Dedifferentiated amniotic fluid mesenchymal stem cell (primary cell): Measurements from ENCODE around the gene JMJD6.
A peak's percentile ranks its signal among the peaks of the same experiment; 100 is the strongest.

ENCODE experiments used
- DNase-seq: peaks from one replicate; pipeline ENCODE4 v3.0.0-alpha.2; 2016; ENCODE audit errors: extremely low spot score

Gene JMJD6

GRCh38 chr17:76679239-76679638, 47.2 kb downstream of the JMJD6 start:
- DNase-seq = no peak

- no peak for DNase-seq
These were observed 48.1 kb downstream of the JMJD6 start for GRCh38 chr17:76678330-76678729.

DNA sequence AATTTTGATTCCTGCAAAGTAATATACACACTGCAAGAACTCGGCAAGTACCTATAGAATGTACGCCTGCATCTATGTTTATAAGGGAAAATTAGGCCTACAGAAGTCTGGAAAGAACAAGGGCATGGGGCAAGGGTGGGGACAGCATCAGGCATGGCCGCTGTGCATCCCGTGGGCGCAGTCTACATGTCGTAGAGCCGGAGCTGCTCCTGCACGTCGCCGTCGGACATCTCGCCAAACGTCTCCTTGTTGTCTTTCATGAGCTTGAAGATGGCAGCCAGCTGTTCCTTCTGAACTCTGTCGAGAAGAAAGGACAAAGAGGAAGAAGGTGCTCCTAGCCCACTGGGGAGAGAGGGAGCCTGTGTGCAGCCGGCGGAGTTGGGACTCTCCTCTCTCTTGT, 49.0 kb downstream of the JMJD6 start:
- DNase-seq = no peak

DNA sequence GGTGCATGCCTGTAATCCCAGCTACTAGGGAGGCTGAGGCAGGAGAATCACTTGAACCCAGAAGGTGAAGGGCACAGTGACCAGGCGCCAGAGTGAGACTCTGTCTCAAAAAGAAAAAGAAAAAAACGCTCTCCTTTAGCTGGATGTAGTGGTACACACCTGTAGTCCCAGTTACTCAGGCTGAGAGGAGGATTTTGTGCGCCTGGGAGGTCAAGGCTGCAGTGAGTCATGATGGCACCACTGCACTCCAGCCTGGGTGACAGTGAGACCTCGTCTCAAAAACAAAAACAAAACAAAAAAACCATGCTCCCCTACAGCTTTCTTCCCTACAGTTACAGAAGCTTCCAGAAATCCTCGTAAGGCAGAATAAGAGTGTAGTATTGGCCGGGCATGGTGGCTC, 49.8 kb downstream of the JMJD6 start:
- DNase-seq = no peak

- DNase-seq = no peak
These were observed 50.8 kb downstream of the JMJD6 start for GRCh38 chr17:76675648-76676047.

DNA sequence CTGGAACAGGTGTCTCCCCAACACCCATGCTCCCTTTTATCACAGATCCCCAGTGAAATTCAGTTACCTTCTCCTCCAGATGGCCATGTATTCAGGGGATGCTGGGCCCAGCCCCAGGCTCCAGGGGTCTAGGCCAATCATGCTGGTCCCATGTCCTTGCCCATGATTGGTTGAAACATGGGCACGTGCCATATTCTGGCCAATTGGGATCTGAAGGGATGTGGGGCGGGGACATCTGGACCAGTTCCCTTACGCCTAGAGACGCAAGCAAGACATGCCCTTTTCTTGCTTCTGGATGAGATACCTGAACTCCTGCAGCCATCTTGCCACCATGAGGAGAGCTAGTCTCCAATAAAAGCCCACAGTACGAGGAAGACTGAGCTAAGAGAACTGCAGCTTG, 51.8 kb downstream of the JMJD6 start:
- no peak for DNase-seq

- DNase-seq = peak; percentile 30
These were observed 52.7 kb downstream of the JMJD6 start for GRCh38 chr17:76673729-76674128.

GRCh38 chr17:76672892-76673291, 53.5 kb downstream of the JMJD6 start:
- no peak for DNase-seq

- no peak for DNase-seq
These were observed 54.0 kb downstream of the JMJD6 start for GRCh38 chr17:76672270-76672851.

DNA sequence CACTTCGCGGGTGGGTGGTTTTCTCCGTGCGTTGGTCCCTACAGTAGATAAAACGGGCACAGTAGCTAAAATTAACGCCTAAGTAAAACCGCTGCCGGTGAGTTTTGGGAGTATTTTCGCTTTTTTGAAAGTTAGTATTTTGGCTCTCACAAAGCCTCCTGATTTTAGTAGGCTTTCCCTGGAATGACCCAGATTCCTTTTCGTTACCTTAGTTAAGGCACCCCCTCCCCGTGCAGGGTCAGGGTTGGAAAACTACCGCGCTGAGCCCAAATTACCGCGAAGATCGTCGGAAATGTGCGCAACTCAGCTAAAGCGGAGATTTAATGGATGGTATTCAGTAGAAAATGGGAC, 54.5 kb downstream of the JMJD6 start:
- no peak for DNase-seq

DNA sequence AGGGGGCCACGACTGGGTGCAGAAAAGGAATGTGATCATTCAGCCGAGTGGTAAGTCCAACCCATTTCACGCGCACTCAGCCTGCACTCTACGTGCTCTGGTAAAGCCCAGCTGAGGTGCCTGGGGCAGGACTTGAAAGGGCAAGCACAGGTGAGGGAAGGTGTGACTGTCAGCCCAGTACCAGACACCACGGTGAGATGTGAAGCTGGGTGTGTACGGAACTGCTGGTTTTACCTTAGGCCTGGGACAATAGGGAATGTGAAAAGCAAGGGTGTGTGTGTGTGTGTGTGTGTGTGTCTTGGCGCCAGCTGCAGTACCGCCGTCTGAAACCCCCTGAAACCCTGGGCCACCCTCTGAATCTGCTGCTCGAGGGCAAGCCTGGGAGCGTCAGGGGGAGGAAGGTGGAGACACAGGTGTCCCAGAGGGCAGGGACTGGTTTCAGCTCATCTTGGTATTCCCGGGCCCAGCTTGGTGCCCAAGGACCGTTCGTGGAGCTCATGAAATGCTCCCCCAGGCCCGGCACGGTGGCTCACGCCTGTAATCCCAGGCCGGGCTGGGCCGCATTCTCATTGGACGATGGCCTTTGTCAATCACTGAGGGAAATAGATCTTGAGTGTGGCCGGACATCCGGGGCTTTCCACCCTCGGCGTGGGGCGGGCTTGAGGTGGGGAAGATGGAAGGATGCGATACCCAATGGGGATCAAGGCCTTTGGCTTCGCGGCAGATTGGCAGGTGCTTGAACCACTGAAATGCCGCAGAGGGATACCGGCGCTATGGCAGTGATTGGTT, 55.1 kb downstream of the JMJD6 start:
- DNase-seq = peak; percentile 100

DNA sequence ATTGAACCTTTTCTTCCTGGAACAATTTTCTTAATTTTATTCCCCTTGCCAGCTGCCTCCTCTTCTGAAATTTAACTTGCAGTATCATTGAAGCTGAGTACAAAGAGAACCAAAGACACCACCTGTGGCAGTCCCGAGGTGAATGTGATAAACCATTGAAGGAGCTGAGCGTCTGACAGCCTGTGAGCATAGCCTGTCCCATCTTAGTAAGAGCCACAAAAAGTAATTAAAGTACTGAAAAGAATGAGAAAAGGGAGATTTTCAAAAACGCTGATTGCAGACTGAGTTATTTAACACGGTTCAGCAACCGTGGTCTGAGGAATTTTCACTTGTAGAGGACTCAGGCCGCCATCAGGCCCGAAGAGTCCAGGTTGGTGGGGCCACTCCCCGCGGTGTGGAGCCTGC, 55.7 kb downstream of the JMJD6 start:
- DNase-seq = no peak

DNA sequence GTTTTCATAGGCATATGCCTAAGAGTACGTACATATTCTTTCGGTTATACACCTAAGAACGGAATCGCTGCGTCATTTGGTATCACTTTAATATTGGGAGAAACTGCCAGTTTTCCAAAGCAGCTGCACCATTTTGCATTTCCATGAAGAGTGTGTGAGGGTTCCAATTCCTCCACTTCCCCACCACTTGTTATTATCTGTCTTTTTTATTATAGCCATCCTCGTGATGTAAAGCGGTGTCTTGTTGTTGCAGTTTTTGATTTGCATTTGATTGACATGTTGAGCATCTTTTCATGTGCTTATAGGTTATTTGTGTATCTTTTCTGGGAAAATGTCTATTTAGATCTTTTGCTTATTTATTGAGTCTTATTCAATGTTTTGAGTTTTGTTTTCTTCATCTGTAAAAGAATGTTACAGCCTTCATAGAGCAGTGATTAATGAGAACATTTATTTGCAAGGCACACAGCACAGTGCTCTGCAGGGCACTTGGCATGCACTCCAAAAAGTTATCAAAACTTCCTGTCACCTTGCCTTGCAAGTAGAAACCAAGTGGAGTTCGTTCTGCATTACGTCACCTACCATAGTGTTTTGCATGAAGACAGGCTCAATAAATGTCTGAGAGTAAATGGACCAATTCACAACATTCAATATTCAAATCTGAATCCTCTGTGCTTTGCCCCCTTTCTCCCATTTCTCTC, 56.2 kb downstream of the JMJD6 start:
- no peak for DNase-seq
